GM12872 (cell line): ENCODE results near the gene AHCYL1.

Experiments
- CTCF ChIP-seq: IDR thresholded peaks from 3 replicates; pipeline ENCODE4 v1.5.1; 2011; ENCODE audit warnings: low read depth, mild to moderate bottlenecking, low read length, moderate library complexity; ENCODE audit not compliant: insufficient read depth

The AHCYL1 gene

GRCh38 chr1:109991400-109991925 is 6.9 kb downstream of the AHCYL1 start:
- TF ChIP-seq CTCF = no peak

DNA sequence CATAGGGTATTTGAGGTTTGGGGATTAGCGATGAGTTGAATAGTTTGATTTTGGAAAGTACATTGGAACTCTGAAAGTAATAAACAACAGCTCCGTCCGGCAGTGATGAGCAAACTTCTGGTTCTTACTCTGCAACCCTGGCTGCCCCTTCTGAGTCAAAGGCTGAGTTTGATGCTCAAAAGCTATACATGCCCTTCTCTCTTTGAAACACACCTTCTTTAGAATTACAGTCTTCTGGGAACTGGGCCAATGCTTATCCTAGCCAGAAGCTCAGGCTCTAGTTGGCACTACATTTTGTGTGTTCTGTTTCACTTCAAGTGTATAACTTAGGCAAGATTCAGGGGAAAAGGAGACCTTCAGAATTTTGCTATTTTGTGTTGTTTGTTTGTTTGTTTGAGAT is 9.3 kb downstream of the AHCYL1 start:
- no peak for TF ChIP-seq CTCF

DNA sequence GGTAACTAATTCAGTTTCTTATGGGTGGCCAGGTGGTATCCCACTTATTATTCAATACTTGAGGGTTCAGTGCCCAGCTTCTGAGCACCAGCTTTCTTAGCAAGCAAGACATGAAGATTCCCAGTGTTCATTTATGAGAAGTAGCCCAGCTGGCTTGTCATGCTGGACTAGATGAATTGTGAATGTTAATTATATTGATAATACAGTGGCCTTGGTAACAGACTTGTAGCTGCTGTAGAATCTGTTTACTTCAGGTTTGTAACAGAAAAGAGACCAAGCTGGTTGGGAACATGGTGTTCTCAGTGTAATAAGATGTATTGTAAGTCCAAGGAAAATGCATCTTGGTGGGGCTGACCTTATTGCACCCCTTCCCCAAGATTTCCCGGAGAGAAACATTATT is 10.1 kb downstream of the AHCYL1 start:
- no peak for TF ChIP-seq CTCF

DNA sequence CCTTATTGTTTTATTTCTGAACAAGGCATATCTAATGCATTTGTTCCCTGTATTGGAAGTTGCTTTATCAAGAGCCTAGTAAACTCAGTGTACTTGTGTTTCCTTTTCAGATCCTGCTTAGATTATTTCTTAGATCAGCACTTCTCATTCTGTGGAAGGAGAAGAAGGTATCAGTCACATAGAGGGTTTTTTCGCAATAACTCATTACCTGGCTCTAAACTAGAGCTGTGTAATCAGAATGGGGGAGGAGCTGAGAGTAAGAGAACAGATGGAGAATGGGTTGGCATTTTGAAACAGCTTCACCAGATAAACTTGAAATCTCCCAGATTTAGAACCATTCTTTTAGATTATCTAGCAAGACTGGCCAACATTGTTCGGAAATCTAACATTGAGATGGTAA is 11.0 kb downstream of the AHCYL1 start:
- TF ChIP-seq CTCF = no peak

- no peak for TF ChIP-seq CTCF
Measured at GRCh38 chr1:109996476-109996875, 11.9 kb downstream of the AHCYL1 start.

GRCh38 chr1:109997204-109997866 is 12.8 kb downstream of the AHCYL1 start:
- no peak for TF ChIP-seq CTCF

GRCh38 chr1:109997867-109998229 is 13.3 kb downstream of the AHCYL1 start:
- TF ChIP-seq CTCF = no peak
